Panc1 (cell line): ENCODE measurements around the gene POLR2A.

Source experiments
- CTCF ChIP-seq: fragments of 450-650 bp; IDR thresholded peaks from 2 replicates; pipeline ENCODE4 v1.5.1; 2017; ENCODE audit warnings: mild to moderate bottlenecking
- POLR2AphosphoS5 ChIP-seq: IDR thresholded peaks from 2 replicates; pipeline ENCODE4 v1.6.1; 2012; ENCODE audit warnings: mild to moderate bottlenecking, low read depth, low read length, moderate library complexity
- SIN3A ChIP-seq: IDR thresholded peaks from 2 replicates; pipeline ENCODE4 v1.6.1; 2012; ENCODE audit warnings: low read depth, mild to moderate bottlenecking, low read length, moderate library complexity, borderline replicate concordance; ENCODE audit not compliant: insufficient read depth
- TCF7L2 ChIP-seq: IDR thresholded peaks from 2 replicates; pipeline ENCODE4 v1.6.1; 2011; ENCODE audit warnings: mild to moderate bottlenecking, low read depth, low read length, inconsistent platforms

GRCh38 chr17:7484067-7484918 is at the start of gene POLR2A:
- TF ChIP-seq CTCF = no peak
- peak; percentile 100 for TF ChIP-seq POLR2AphosphoS5
- TF ChIP-seq TCF7L2 = peak; percentile 66; the same call in 1 of the 2 replicates
- TF ChIP-seq SIN3A = peak; percentile 86
